ENCODE results near the gene ARHGEF19. TPM values are rescaled to one million over a fixed set of nuclear protein-coding genes. Genes with fewer than 3 reads are reported as not detected.

The ARHGEF19 gene
- total and polyA plus RNA-seq, 2 of the 13 experiments (the other 11 are each of a cell fraction or from before 2014, with no cell fraction given): 1.7 to 1.8 TPM

GRCh38 chr1:16233431-16233830, 21.0 kb upstream of the ARHGEF19 start:
- CTCF ChIA-PET (ENCODE audit: low intra/inter-chr PET ratio, low total read pairs): no interaction called here
- Histone ChIP-seq H3K4me2 (ENCODE audit: low read depth, low read length) (no peak overlapping the region), H3K79me2 (ENCODE audit: insufficient read depth, low read length) (no peaks in the 10 kb centered on the region), H3K4me3 (replicated peaks in 1 of 3; ENCODE audit: insufficient read depth in 1 of 3, low read depth in 2 of 3, low read length in 3 of 3) (no peak overlapping the region), H3K27me3 (ENCODE audit: control insufficient read depth in 1 of 2, insufficient read depth in 2 of 2, low read length in 2 of 2) (peaks cover 0 to 1% of the 10 kb centered on the region in 2 experiments; a peak in 1 of 5 replicates), H3K27ac (ENCODE audit: extremely low read length, insufficient read depth, low read length) (no peak overlapping the region), H3K4me1 (ENCODE audit: insufficient read depth, low read length) (peaks cover 21% of the 10 kb centered on the region), H2AFZ (ENCODE audit: low read length) (no peak overlapping the region), H3K9ac (ENCODE audit: insufficient read depth, low read depth, low read length) (no peak overlapping the region), H3K36me3 (replicated peaks in 1 of 2; ENCODE audit: control insufficient read depth in 1 of 2, insufficient read depth in 2 of 2, low read length in 2 of 2) (no peaks in the 10 kb centered on the region), H3K9me3 (ENCODE audit: low read length) (no peaks in the 10 kb centered on the region), H4K20me1 (ENCODE audit: insufficient read depth, low read length) (no peaks in the 10 kb centered on the region)
- WGBS (ENCODE audit: low lambda C conversion rate): 100% methylated on average over 2 of the region's 8 CpGs
- BruUV-seq (replicated peaks): no TSS peak
- POLR2A ChIA-PET: no interaction called here
- no peak for TF ChIP-seq AGO2 (optimal IDR thresholded peaks at IDR 0.05; ENCODE audit: low read depth, low read length)
- TF ChIP-seq PLRG1 (conservative IDR thresholded peaks at IDR 0.05): no peak
- no peak for TF ChIP-seq ZNF569 (CRISPR knock-in tag; IDR thresholded peaks at IDR 0.05; ENCODE audit: borderline replicate concordance)
- no peak for TF ChIP-seq ZNF24 (IDR thresholded peaks at IDR 0.05)
- TF ChIP-seq GZF1 (CRISPR knock-in tag; IDR thresholded peaks at IDR 0.05): no peak
- no peak for TF ChIP-seq E2F2 (CRISPR knock-in tag; IDR thresholded peaks at IDR 0.05; ENCODE audit: borderline replicate concordance)
- TF ChIP-seq, protein P1, sequence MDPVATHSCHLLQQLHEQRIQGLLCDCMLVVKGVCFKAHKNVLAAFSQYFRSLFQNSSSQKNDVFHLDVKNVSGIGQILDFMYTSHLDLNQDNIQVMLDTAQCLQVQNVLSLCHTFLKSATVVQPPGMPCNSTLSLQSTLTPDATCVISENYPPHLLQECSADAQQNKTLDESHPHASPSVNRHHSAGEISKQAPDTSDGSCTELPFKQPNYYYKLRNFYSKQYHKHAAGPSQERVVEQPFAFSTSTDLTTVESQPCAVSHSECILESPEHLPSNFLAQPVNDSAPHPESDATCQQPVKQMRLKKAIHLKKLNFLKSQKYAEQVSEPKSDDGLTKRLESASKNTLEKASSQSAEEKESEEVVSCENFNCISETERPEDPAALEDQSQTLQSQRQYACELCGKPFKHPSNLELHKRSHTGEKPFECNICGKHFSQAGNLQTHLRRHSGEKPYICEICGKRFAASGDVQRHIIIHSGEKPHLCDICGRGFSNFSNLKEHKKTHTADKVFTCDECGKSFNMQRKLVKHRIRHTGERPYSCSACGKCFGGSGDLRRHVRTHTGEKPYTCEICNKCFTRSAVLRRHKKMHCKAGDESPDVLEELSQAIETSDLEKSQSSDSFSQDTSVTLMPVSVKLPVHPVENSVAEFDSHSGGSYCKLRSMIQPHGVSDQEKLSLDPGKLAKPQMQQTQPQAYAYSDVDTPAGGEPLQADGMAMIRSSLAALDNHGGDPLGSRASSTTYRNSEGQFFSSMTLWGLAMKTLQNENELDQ (CRISPR knock-in tag; IDR thresholded peaks at IDR 0.05; ENCODE audit: borderline replicate concordance): no peak
- TF ChIP-seq SMAD9 (CRISPR knock-in tag; IDR thresholded peaks at IDR 0.05): no peak
- no peak for TF ChIP-seq RBAK (CRISPR knock-in tag; IDR thresholded peaks at IDR 0.05)
- ATAC-seq (no peak), DNase-seq (ENCODE audit: low spot score) (no peak), FAIRE-seq (no peak)
- in situ Hi-C loops (cut with HindIII; ENCODE audit: extremely low pct_ligation_motif_present, low pct_unique_long_range_greater_than_20kb): no loop called here
- intact Hi-C loops (cut with micrococcal nuclease; ENCODE audit: unreplicated experiment): no loop called here

All from HepG2 (cell line).